M059J (cell line): ENCODE measurements around the gene SFXN4. TPM values are rescaled to one million over a fixed set of nuclear protein-coding genes. Genes with fewer than 3 reads are reported as not detected.
"Not testable (repeated sequence)": the region's sequence is repeated elsewhere in the genome, so short reads cannot be mapped to it uniquely, and the experiment has no call there.

Experiments used
- DNase-seq: peaks from one replicate; pipeline ENCODE4 v3.0.0-alpha.2; 2012; ENCODE audit warnings: low read depth
- total RNA-seq: library from RNA; depleted of rRNA; stranded (reverse); fragments of >200 nt; shearing (Covaris generic); gene quantifications from 2 replicates; pipeline ENCODE4 v1.2.3, GENCODE V29; 2014; rRNA removed

The SFXN4 gene
- total RNA-seq, 1 experiment from 2014 or later: 22.0 TPM

GRCh38 chr10:119112056-119112455 lies 53.5 kb downstream of the SFXN4 start:
- no peak for DNase-seq

- not testable (repeated sequence) for DNase-seq
These were observed 57.7 kb downstream of the SFXN4 start for GRCh38 chr10:119107771-119108170.

GRCh38 chr10:119107106-119107505 lies 58.4 kb downstream of the SFXN4 start:
- not testable (repeated sequence) for DNase-seq

- not testable (repeated sequence) for DNase-seq
These were observed 59.6 kb downstream of the SFXN4 start for GRCh38 chr10:119105899-119106298.

GRCh38 chr10:119105155-119105554 lies 60.4 kb downstream of the SFXN4 start:
- no peak for DNase-seq

- no peak for DNase-seq
These were observed 60.9 kb downstream of the SFXN4 start for GRCh38 chr10:119104654-119105015.

- DNase-seq: peak; percentile 53
These were observed 61.4 kb downstream of the SFXN4 start, which contains the start of gene DENND10 for GRCh38 chr10:119103903-119104653. DENND10 (plus strand) TSS chr10:119104113; CDS start chr10:119104143, 30 bp downstream.

GRCh38 chr10:119103241-119103902 lies 62.1 kb downstream of the SFXN4 start:
- no peak for DNase-seq

GRCh38 chr10:119101366-119102098 lies 64.0 kb downstream of the SFXN4 start:
- DNase-seq: no peak

- DNase-seq: no peak
These were observed 64.9 kb downstream of the SFXN4 start for GRCh38 chr10:119100434-119101238.

GRCh38 chr10:119098576-119098975 lies 66.9 kb downstream of the SFXN4 start:
- DNase-seq: no peak

- not testable (repeated sequence) for DNase-seq
These were observed 68.7 kb downstream of the SFXN4 start for GRCh38 chr10:119096641-119097415.

- no peak for DNase-seq
These were observed 69.9 kb downstream of the SFXN4 start for GRCh38 chr10:119095640-119096039.

- peak; percentile 78 for DNase-seq
These were observed 74.5 kb downstream of the SFXN4 start for GRCh38 chr10:119090968-119091367.

Other genes with a start within 250 kb of the SFXN4 start
- 3.2 and 6.2 TPM in 2 replicates for gene NANOS1, start 136.0 kb downstream of the SFXN4 start, total RNA-seq
- gene EIF3A, start 84.9 kb downstream of the SFXN4 start, total RNA-seq: 33.0 and 62.4 TPM in 2 replicates
- gene DENND10, start 61.6 kb downstream of the SFXN4 start, total RNA-seq: 46.2 and 49.2 TPM in 2 replicates
- gene PRDX3, start 13.1 kb upstream of the SFXN4 start, total RNA-seq: 357 and 393 TPM in 2 replicates
- gene GRK5, start 41.9 kb upstream of the SFXN4 start, total RNA-seq: 3.9 and 4.4 TPM in 2 replicates